Activated naive CD8-positive, alpha-beta T cell (primary cell): ENCODE data around the gene NPLOC4.

Experiments
- H3K27ac Mint-ChIP-seq: one replicate; pipeline ENCODE4 v1.8.0; 2021; ENCODE audit warnings: mixed read lengths
- H3K27me3 Mint-ChIP-seq: one replicate; pipeline ENCODE4 v1.8.0; 2021; ENCODE audit warnings: mixed read lengths
- H3K36me3 Mint-ChIP-seq: one replicate; pipeline ENCODE4 v1.8.0; 2021; ENCODE audit warnings: mixed read lengths
- H3K4me1 Mint-ChIP-seq: one replicate; pipeline ENCODE4 v1.8.0; 2021; ENCODE audit warnings: low read depth, mixed read lengths
- H3K4me3 Mint-ChIP-seq: one replicate; pipeline ENCODE4 v1.8.0; 2021; ENCODE audit warnings: mild to moderate bottlenecking, mixed read lengths
- H3K9me3 Mint-ChIP-seq: one replicate; pipeline ENCODE4 v1.8.0; 2021; ENCODE audit warnings: low read depth, mixed read lengths

Gene NPLOC4

GRCh38 chr17:81558941-81559806 is 77.7 kb downstream of the NPLOC4 start:
- no peaks in the 10 kb centered on the region for H3K9me3 Mint-ChIP-seq
- peaks cover 4% of the 10 kb centered on the region for H3K36me3 Mint-ChIP-seq
- H3K4me1 Mint-ChIP-seq = peaks cover 6% of the 10 kb centered on the region
- no peak overlapping the region for H3K27ac Mint-ChIP-seq
- H3K27me3 Mint-ChIP-seq = no peaks in the 10 kb centered on the region
- no peak overlapping the region for H3K4me3 Mint-ChIP-seq

- no peak overlapping the region for H3K27ac Mint-ChIP-seq
- peaks cover 4% of the 10 kb centered on the region for H3K36me3 Mint-ChIP-seq
- H3K4me1 Mint-ChIP-seq = peaks cover 15% of the 10 kb centered on the region
- no peak overlapping the region for H3K4me3 Mint-ChIP-seq
- H3K27me3 Mint-ChIP-seq = no peaks in the 10 kb centered on the region
- H3K9me3 Mint-ChIP-seq = no peaks in the 10 kb centered on the region
Measured at GRCh38 chr17:81558115-81558468, 78.8 kb downstream of the NPLOC4 start.

DNA sequence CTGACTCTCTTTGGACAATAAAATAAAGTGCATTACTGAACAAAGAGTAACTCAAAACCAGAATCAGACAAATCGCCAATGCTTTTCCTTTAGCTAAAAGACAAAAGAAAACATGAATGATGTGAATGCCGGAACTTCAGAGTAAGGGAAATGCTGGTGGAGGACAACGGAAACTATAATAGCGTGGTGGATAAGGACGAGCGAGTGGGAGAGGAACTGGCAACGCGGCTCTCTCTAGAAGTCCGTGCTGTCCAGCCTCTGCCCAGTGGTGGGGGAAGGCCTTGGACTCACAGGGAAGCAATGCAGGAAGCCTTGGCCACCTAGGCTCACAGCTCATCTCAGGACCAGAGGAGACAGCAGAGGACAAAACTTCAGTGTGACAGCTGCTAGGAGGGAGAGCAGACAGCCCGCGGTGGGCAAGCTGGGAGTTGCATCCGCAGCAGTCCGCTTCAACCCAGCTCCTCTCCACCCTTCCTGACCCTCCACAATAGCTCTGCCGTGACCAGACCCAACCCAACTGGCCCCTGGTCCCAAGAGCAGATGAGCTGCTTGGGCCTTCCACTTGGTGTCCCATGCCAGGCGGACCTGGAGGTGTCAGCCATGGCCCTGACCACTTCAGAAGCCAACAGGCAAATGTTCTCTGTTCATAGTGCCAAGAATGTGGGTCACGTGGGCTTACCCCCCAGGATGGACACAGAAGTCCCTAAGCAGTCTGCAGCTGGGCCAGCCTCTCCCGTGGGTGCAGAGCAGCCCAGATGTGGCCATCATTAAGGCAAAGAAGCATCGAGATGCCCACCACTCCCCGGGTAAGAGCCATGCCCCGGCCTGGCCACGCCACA is 79.4 kb downstream of the NPLOC4 start:
- Mint-ChIP-seq H3K27me3 (no peaks in the 10 kb centered on the region), H3K36me3 (peaks cover 4% of the 10 kb centered on the region), H3K4me1 (peaks cover 15% of the 10 kb centered on the region), H3K27ac (no peak overlapping the region), H3K9me3 (no peaks in the 10 kb centered on the region), H3K4me3 (no peak overlapping the region)

- peaks cover 15% of the 10 kb centered on the region for H3K4me1 Mint-ChIP-seq
- H3K36me3 Mint-ChIP-seq = peaks cover 4% of the 10 kb centered on the region
- no peak overlapping the region for H3K27ac Mint-ChIP-seq
- H3K4me3 Mint-ChIP-seq = no peak overlapping the region
- no peaks in the 10 kb centered on the region for H3K27me3 Mint-ChIP-seq
- no peaks in the 10 kb centered on the region for H3K9me3 Mint-ChIP-seq
Measured at GRCh38 chr17:81556863-81557262, 80.0 kb downstream of the NPLOC4 start.

GRCh38 chr17:81556175-81556691 is 80.7 kb downstream of the NPLOC4 start:
- peaks cover 3% of the 10 kb centered on the region for H3K36me3 Mint-ChIP-seq
- no peak overlapping the region for H3K4me3 Mint-ChIP-seq
- no peaks in the 10 kb centered on the region for H3K27me3 Mint-ChIP-seq
- H3K27ac Mint-ChIP-seq = no peak overlapping the region
- H3K9me3 Mint-ChIP-seq = no peaks in the 10 kb centered on the region
- H3K4me1 Mint-ChIP-seq = peaks cover 18% of the 10 kb centered on the region

DNA sequence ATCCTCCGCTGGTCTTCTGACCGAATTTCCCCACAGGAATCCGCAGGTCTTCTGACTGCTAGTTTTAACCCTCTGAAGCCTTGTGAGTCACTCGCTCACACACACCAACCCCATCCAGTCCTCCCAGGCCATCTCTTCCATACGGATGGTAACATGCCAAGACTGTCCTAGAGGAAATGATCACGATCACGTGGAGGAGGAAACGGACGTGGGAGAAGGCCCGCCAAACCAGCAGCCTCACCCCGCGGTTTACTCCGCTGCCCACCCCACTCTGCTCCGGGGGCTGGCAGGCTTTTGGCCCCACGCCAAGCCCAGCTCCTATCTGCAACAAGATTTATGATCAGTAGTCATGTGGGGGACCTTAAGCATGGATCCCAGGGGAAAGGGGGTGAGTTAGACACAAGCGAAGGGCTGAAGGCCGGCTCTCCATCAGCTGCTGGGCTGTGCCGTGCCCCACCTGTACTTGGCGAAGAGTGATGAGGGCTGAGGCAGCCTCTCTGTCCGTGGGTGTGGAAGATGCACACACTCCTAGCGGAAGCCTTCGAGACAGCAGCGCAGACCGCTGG is 83.2 kb downstream of the NPLOC4 start:
- Mint-ChIP-seq H3K27ac (peak overlapping the region; percentile 89), H3K9me3 (no peaks in the 10 kb centered on the region), H3K36me3 (no peaks in the 10 kb centered on the region), H3K4me3 (peak overlapping the region; percentile 89), H3K4me1 (peaks cover 26% of the 10 kb centered on the region), H3K27me3 (no peaks in the 10 kb centered on the region)

- H3K4me1 Mint-ChIP-seq = peaks cover 26% of the 10 kb centered on the region
Measured at GRCh38 chr17:81553018-81553615, 83.8 kb downstream of the NPLOC4 start.

GRCh38 chr17:81552244-81553017 is 84.5 kb downstream of the NPLOC4 start, which contains the start of gene FAAP100:
Gene FAAP100 (minus strand): TSS chr17:81552353. CDS start chr17:81552330, 23 bp downstream.
- Mint-ChIP-seq H3K36me3 (no peaks in the 10 kb centered on the region), H3K4me1 (peaks cover 26% of the 10 kb centered on the region), H3K9me3 (no peaks in the 10 kb centered on the region), H3K27me3 (no peaks in the 10 kb centered on the region), H3K4me3 (peak within 1 kb of the TSS; percentile 90), H3K27ac (peak within 1 kb of the TSS; percentile 89)

More at GRCh38 chr17:81553018-81553615, 83.8 kb downstream of the NPLOC4 start:
- Mint-ChIP-seq H3K4me3 (peak overlapping the region; percentile 89), H3K9me3 (no peaks in the 10 kb centered on the region), H3K36me3 (no peaks in the 10 kb centered on the region), H3K27ac (peak overlapping the region; percentile 89), H3K27me3 (no peaks in the 10 kb centered on the region)

DNA sequence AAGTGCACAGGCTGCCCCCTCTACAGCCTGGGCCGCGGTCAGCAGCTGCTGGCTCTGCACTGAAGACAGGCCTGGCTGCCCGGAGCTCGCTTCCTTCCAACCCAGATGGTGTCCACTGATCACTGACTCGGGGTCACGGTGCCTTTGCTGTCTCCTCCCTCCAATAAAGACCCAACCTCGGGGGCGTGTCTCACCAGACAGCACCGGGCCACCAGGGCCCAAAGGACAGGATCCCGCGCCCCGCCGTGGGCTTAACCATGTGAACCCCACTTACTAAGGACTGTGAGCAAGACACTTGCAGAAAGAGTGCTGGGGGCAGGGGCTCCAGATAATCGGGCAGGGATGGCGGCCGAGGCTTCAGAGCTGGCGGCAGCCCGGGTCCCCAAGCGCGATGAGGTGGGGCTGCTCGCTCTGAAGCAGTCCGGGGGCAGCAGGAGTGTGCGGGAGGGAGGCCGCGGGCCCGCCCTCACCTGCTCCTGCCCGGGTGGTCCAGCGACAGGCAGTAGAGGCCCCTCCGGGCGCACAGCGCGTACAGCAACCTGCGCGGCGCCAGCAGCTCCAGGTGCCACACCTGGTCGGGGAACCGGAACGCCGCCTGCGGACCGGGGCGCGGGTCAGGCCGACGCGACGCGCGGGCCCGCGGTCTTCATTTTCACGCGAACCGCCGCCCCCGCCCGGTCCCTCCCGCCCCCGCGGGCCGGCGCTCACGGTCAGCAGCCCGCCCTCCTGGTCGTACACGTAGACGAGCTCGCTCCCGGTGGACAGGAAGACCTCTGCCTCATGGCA is 85.3 kb downstream of the NPLOC4 start:
- H3K4me1 Mint-ChIP-seq = peaks cover 26% of the 10 kb centered on the region
- H3K27me3 Mint-ChIP-seq = no peaks in the 10 kb centered on the region
- H3K4me3 Mint-ChIP-seq = peak overlapping the region; percentile 90
- no peaks in the 10 kb centered on the region for H3K9me3 Mint-ChIP-seq
- no peak overlapping the region for H3K27ac Mint-ChIP-seq
- no peaks in the 10 kb centered on the region for H3K36me3 Mint-ChIP-seq

DNA sequence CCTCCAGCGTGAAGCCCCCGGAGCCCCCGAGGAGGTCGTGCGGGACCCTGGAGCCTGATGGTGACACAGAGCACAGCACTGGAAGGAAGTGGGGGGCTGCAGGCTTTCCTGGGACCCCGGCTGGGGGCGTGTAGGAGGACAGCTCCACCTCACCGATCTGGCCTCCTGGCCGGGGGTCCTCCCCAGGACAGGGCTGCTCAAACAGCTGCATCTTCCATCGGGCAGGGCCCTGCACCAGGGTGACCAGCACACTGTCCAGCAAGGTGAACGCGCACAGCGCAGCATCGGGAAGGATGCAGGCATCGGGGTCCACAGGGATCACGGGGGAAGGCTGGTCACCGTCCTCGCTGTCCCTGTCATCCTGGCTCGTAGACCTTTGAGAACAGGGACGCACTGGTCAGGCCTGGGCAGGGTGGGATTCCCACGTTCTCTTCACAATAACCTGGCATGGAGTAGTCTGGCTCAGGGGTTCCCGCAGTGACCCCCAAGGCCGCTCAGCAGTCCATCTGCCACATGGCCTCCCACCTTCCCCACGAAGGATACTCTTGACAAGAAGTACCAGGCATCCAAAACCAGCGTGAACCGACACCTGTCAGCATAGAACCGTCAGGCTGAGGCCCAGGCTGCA is 86.0 kb downstream of the NPLOC4 start:
- H3K36me3 Mint-ChIP-seq = no peaks in the 10 kb centered on the region
- no peaks in the 10 kb centered on the region for H3K27me3 Mint-ChIP-seq
- no peak overlapping the region for H3K27ac Mint-ChIP-seq
- H3K4me1 Mint-ChIP-seq = peaks cover 26% of the 10 kb centered on the region
- H3K4me3 Mint-ChIP-seq = peak overlapping the region; percentile 90
- no peaks in the 10 kb centered on the region for H3K9me3 Mint-ChIP-seq

DNA sequence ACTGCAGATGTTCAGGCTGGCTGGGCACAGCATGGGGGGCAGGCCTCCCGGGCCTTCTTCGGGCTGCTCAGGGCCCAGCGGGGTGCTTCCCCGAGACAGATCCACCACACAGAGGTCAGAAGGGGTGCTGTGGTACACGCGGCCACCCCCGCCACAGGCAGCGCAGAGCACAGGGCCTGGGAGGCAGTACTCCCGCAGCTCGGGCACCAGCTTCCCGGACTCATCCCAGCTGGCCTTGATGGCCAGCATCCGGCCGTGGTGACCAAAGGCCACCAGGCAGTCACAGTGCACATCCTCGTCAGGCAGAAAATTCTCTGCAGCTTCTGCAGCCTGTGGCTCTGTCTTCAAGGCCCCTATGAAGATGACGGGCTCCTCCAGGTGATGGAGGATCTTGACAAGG is 86.6 kb downstream of the NPLOC4 start:
- Mint-ChIP-seq H3K27me3 (no peaks in the 10 kb centered on the region), H3K36me3 (no peaks in the 10 kb centered on the region), H3K4me3 (peak overlapping the region; percentile 90), H3K9me3 (no peaks in the 10 kb centered on the region), H3K27ac (no peak overlapping the region), H3K4me1 (peaks cover 26% of the 10 kb centered on the region)

GRCh38 chr17:81549826-81550225 is 87.1 kb downstream of the NPLOC4 start:
- Mint-ChIP-seq H3K4me1 (peaks cover 26% of the 10 kb centered on the region), H3K27ac (no peak overlapping the region), H3K36me3 (no peaks in the 10 kb centered on the region)

GRCh38 chr17:81549031-81549557 is 87.8 kb downstream of the NPLOC4 start:
- Mint-ChIP-seq H3K9me3 (no peaks in the 10 kb centered on the region), H3K36me3 (no peaks in the 10 kb centered on the region), H3K27me3 (no peaks in the 10 kb centered on the region), H3K27ac (no peak overlapping the region), H3K4me1 (peaks cover 21% of the 10 kb centered on the region), H3K4me3 (peak overlapping the region; percentile 90)

More at GRCh38 chr17:81549826-81550225, 87.1 kb downstream of the NPLOC4 start:
- H3K4me3 Mint-ChIP-seq = peak overlapping the region; percentile 90
- no peaks in the 10 kb centered on the region for H3K9me3 Mint-ChIP-seq
- no peaks in the 10 kb centered on the region for H3K27me3 Mint-ChIP-seq
